ENCODE data around the gene RPS2.

Gene RPS2

GRCh38 chr16:1982991-1983543 lies 18.4 kb upstream of the RPS2 start:
- TF ChIP-seq TAF1 (IDR thresholded peaks at IDR 0.05; ENCODE audit: low read depth, low read length) (no peak), POU2F2 (IDR thresholded peaks at IDR 0.05; ENCODE audit: low read depth, low read length) (no peak), POLR2A (IDR thresholded peaks at IDR 0.05; ENCODE audit: low read depth, low read length) (no peak), SPI1 (IDR thresholded peaks at IDR 0.05; ENCODE audit: low read depth, low read length) (no peak), PAX5 (IDR thresholded peaks at IDR 0.05; ENCODE audit: insufficient read depth, low read length, severe bottlenecking) (no peak), POLR2AphosphoS5 (IDR thresholded peaks at IDR 0.05; ENCODE audit: low read depth, low read length) (no peak)
- FAIRE-seq = no peak

GRCh38 chr16:1982013-1982433 lies 17.4 kb upstream of the RPS2 start:
- TF ChIP-seq PAX5 (IDR thresholded peaks at IDR 0.05; ENCODE audit: insufficient read depth, low read length, severe bottlenecking) = no peak
- no peak for TF ChIP-seq SPI1 (IDR thresholded peaks at IDR 0.05; ENCODE audit: low read depth, low read length)
- TF ChIP-seq POLR2A (IDR thresholded peaks at IDR 0.05; ENCODE audit: low read depth, low read length) = no peak
- no peak; the same call in 1 of the 2 replicates for TF ChIP-seq POLR2AphosphoS5 (IDR thresholded peaks at IDR 0.05; ENCODE audit: low read depth, low read length)
- no peak for TF ChIP-seq TAF1 (IDR thresholded peaks at IDR 0.05; ENCODE audit: low read depth, low read length)
- TF ChIP-seq POU2F2 (IDR thresholded peaks at IDR 0.05; ENCODE audit: low read depth, low read length) = no peak
- no peak for FAIRE-seq

More at GRCh38 chr16:1982991-1983543, 18.4 kb upstream of the RPS2 start:
- no peak for DNase-seq (ENCODE audit: insufficient read length, low spot score)

GRCh38 chr16:1981398-1981836 lies 16.8 kb upstream of the RPS2 start, which contains the start of gene NOXO1:
TSS of gene NOXO1 (minus strand) at chr16:1981469. CDS start at chr16:1981179, 290 bp downstream.
- TF ChIP-seq SPI1 (IDR thresholded peaks at IDR 0.05; ENCODE audit: low read depth, low read length) (no peak), PAX5 (IDR thresholded peaks at IDR 0.05; ENCODE audit: insufficient read depth, low read length, severe bottlenecking) (no peak), TAF1 (IDR thresholded peaks at IDR 0.05; ENCODE audit: low read depth, low read length) (no peak), POLR2AphosphoS5 (IDR thresholded peaks at IDR 0.05; ENCODE audit: low read depth, low read length) (no peak), POU2F2 (IDR thresholded peaks at IDR 0.05; ENCODE audit: low read depth, low read length) (no peak), POLR2A (IDR thresholded peaks at IDR 0.05; ENCODE audit: low read depth, low read length) (no peak)
- DNase-seq (ENCODE audit: insufficient read length, low spot score) (no peak), FAIRE-seq (peak; percentile 78)

More at GRCh38 chr16:1982013-1982433, 17.4 kb upstream of the RPS2 start:
- DNase-seq (ENCODE audit: insufficient read length, low spot score) = no peak

GRCh38 chr16:1980770-1981087 lies 16.1 kb upstream of the RPS2 start:
- DNase-seq (ENCODE audit: insufficient read length, low spot score) (no peak), FAIRE-seq (peak; percentile 38)
- no peak for TF ChIP-seq PAX5 (IDR thresholded peaks at IDR 0.05; ENCODE audit: insufficient read depth, low read length, severe bottlenecking)
- TF ChIP-seq POU2F2 (IDR thresholded peaks at IDR 0.05; ENCODE audit: low read depth, low read length) = no peak
- no peak for TF ChIP-seq TAF1 (IDR thresholded peaks at IDR 0.05; ENCODE audit: low read depth, low read length)
- no peak for TF ChIP-seq POLR2A (IDR thresholded peaks at IDR 0.05; ENCODE audit: low read depth, low read length)
- TF ChIP-seq POLR2AphosphoS5 (IDR thresholded peaks at IDR 0.05; ENCODE audit: low read depth, low read length) = no peak
- TF ChIP-seq SPI1 (IDR thresholded peaks at IDR 0.05; ENCODE audit: low read depth, low read length) = no peak

GRCh38 chr16:1980030-1980769 lies 15.6 kb upstream of the RPS2 start:
- TF ChIP-seq POU2F2 (IDR thresholded peaks at IDR 0.05; ENCODE audit: low read depth, low read length) (no peak), SPI1 (IDR thresholded peaks at IDR 0.05; ENCODE audit: low read depth, low read length) (no peak), PAX5 (IDR thresholded peaks at IDR 0.05; ENCODE audit: insufficient read depth, low read length, severe bottlenecking) (no peak), TAF1 (IDR thresholded peaks at IDR 0.05; ENCODE audit: low read depth, low read length) (no peak), POLR2A (IDR thresholded peaks at IDR 0.05; ENCODE audit: low read depth, low read length) (no peak), POLR2AphosphoS5 (IDR thresholded peaks at IDR 0.05; ENCODE audit: low read depth, low read length) (no peak)
- FAIRE-seq = no peak
- DNase-seq (ENCODE audit: insufficient read length, low spot score) = no peak

GRCh38 chr16:1979271-1980029 lies 14.8 kb upstream of the RPS2 start:
- no peak for FAIRE-seq

GRCh38 chr16:1978476-1979120 lies 14.0 kb upstream of the RPS2 start:
- no peak for DNase-seq (ENCODE audit: insufficient read length, low spot score)
- no peak for TF ChIP-seq PAX5 (IDR thresholded peaks at IDR 0.05; ENCODE audit: insufficient read depth, low read length, severe bottlenecking)
- TF ChIP-seq SPI1 (IDR thresholded peaks at IDR 0.05; ENCODE audit: low read depth, low read length) = no peak
- TF ChIP-seq POLR2AphosphoS5 (IDR thresholded peaks at IDR 0.05; ENCODE audit: low read depth, low read length) = no peak
- no peak for TF ChIP-seq POLR2A (IDR thresholded peaks at IDR 0.05; ENCODE audit: low read depth, low read length)
- no peak for TF ChIP-seq TAF1 (IDR thresholded peaks at IDR 0.05; ENCODE audit: low read depth, low read length)
- TF ChIP-seq POU2F2 (IDR thresholded peaks at IDR 0.05; ENCODE audit: low read depth, low read length) = no peak
- FAIRE-seq = no peak

More at GRCh38 chr16:1979271-1980029, 14.8 kb upstream of the RPS2 start:
- no peak for DNase-seq (ENCODE audit: insufficient read length, low spot score)
- TF ChIP-seq POLR2A (IDR thresholded peaks at IDR 0.05; ENCODE audit: low read depth, low read length) = no peak
- no peak for TF ChIP-seq TAF1 (IDR thresholded peaks at IDR 0.05; ENCODE audit: low read depth, low read length)
- TF ChIP-seq POLR2AphosphoS5 (IDR thresholded peaks at IDR 0.05; ENCODE audit: low read depth, low read length) = no peak
- TF ChIP-seq POU2F2 (IDR thresholded peaks at IDR 0.05; ENCODE audit: low read depth, low read length) = no peak
- TF ChIP-seq SPI1 (IDR thresholded peaks at IDR 0.05; ENCODE audit: low read depth, low read length) = no peak
- TF ChIP-seq PAX5 (IDR thresholded peaks at IDR 0.05; ENCODE audit: insufficient read depth, low read length, severe bottlenecking) = no peak

GRCh38 chr16:1977875-1978268 lies 13.2 kb upstream of the RPS2 start:
- no peak for FAIRE-seq

More at GRCh38 chr16:1977875-1978268, 13.2 kb upstream of the RPS2 start:
- TF ChIP-seq POLR2AphosphoS5 (IDR thresholded peaks at IDR 0.05; ENCODE audit: low read depth, low read length) (no peak), TAF1 (IDR thresholded peaks at IDR 0.05; ENCODE audit: low read depth, low read length) (no peak)
- no peak for DNase-seq (ENCODE audit: insufficient read length, low spot score)

All from GM12891 (cell line).